NCI-H226 (cell line): Measurements from ENCODE around the gene HLA-DOB.
A peak's percentile ranks its signal among the peaks of the same experiment; 100 is the strongest.

ENCODE experiments used
- DNase-seq: peaks from one replicate; pipeline ENCODE4 v3.0.0-alpha.2; 2015

The HLA-DOB gene

DNA sequence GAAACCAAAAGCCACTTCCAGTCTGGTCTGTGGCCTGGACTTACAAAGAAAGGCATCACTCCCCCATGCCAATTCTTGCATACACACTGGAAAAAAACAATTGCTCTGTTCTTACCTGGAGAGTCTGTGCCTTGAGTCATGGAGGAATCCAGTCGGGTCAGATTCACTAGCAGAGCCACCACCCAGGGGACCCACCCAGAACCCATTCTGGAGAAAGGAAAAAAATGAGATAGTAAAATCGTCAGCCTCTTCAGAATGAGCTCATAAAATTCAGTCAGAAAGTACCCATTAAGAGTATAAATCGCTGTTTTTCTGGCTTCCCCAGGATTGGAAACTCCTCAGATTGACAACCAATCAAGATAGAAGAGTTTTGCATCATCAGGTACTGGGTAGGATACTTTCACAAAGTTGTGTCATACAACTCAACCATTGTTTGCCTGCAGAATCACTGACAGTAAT, at the start of gene HLA-DOB:
Gene HLA-DOB (minus strand): TSS at position 257 of the 459 bp plus-strand sequence. CDS start 51 bp downstream, at position 206.
- DNase-seq: no peak

GRCh38 chr6:32865724-32866443, 49.1 kb upstream of the HLA-DOB start:
- DNase-seq: no peak

DNA sequence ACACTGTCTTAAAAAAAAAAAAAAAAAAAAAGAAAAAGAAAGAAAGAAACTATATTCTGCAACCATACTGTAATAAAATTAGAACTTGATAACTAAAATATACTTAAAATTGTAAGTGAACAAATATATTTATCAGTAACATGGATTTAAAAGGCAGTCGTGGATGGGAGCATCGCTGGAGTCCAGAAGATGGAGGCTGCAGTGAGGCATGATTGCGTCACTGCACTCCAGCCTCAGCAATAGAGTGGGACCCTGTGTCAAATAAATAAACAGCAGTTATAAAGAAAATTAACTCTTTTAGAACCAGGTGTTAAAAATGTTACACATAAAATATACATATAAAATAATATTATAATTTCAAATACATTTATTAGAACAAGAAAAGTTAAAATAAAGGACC, 45.9 kb upstream of the HLA-DOB start:
- DNase-seq: no peak

DNA sequence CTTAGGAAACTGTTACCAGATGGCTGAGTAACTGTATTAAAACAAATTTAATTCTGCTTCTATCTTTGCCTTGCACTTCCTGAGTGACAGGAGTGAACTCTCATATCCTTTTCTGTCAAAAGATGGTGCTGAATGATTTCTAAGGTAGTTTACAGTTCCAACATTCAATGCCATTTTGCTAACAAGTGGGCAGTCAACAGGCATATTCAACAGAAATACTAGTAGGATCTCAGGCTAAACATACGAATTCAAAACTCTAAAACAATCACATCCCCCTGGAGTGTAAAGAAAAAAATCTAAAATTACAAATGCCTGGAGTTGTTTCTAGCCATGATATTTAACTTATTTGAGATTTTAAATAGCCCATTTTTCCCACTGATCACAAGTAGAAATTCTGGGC, 43.9 kb upstream of the HLA-DOB start:
- DNase-seq: no peak

GRCh38 chr6:32858194-32858593, 41.4 kb upstream of the HLA-DOB start:
- no peak for DNase-seq

GRCh38 chr6:32857156-32857891, 40.5 kb upstream of the HLA-DOB start:
- DNase-seq: no peak

GRCh38 chr6:32855467-32856174, 38.8 kb upstream of the HLA-DOB start:
- no peak for DNase-seq

GRCh38 chr6:32854376-32855178, 37.8 kb upstream of the HLA-DOB start:
- DNase-seq: peak; percentile 33

GRCh38 chr6:32853541-32854375, 37.0 kb upstream of the HLA-DOB start, which contains the start of the genes PSMB9 and TAP1:
PSMB9 (plus strand) TSS chr6:32854192; CDS start chr6:32854230, 38 bp downstream.
TAP1 (minus strand) TSS chr6:32853704; CDS start chr6:32853636, 68 bp downstream.
- peak; percentile 92 for DNase-seq

DNA sequence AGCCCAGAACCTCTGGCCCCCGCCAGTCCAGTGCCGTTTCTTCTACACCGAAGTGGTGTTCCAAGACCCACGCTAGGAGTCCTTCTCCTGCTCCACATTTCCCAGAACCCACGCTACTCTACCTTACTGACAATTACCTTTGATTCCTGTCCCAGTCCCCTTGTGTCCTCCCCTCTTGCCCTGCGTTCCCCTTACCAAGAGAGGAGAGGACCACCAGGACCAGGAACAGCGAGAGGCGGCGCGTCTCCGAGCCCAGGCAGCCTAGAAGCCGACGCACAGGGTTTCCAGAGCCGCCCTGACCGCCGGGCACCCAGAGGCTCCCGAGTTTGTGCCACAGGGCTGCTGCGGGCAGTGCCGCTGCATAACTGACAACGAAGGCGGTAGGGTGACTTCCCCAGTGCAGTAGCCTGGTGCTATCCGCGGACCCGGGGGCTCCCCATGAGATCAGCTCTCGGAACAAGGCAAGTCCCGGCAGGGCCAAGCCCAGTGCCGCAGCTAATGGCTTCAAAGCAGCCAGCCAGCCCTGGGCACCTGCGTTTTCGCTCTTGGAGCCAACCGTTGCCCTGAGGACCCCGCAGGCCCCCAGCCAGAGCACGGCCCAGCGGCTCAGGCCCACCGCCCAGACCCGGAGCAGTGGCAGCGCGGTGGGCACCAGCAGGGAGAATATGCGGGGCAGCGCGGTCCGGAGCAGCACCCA, 36.2 kb upstream of the HLA-DOB start:
- no peak for DNase-seq

DNA sequence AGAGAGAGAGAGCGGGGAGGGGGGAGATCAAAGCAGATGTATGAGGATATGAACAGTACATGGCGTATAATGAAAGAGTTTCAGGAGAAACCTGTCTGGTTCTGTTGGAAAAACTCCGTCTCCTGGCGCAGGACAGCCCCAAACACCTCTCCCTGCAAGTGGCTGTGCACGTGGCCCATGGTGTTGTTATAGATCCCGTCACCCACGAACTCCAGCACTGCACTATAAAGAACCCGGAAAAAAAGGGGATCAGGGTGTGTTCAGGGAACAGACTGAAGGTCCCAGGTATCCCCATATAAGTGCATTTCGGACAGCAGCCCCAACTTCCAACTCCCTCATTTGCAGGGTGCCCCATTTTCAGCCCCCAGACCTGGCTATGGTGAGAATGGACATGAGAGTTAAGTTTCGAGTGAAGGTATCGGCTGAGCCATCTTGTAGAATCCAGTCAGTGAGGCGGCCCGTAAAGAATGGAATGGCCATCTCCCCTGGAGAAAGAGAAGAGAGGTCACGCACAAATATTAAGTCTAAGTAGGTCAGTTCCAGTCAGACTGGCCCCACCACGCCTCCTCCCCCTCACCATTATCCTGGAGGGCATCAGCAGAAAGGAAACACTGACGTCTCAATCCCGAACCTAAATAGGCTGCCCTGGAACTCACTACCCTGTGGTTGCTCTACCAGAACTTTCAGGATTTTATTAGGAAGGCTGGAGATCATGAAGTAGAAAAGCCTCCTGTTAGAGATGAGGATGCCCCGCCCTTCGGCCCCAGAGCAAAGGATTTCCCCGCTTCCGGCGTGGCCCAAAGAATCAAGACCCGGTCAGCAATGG, 35.4 kb upstream of the HLA-DOB start:
- no peak for DNase-seq

- DNase-seq: no peak
Observed at GRCh38 chr6:32851025-32851424, 34.2 kb upstream of the HLA-DOB start.

GRCh38 chr6:32849126-32849525, 32.3 kb upstream of the HLA-DOB start:
- no peak for DNase-seq

DNA sequence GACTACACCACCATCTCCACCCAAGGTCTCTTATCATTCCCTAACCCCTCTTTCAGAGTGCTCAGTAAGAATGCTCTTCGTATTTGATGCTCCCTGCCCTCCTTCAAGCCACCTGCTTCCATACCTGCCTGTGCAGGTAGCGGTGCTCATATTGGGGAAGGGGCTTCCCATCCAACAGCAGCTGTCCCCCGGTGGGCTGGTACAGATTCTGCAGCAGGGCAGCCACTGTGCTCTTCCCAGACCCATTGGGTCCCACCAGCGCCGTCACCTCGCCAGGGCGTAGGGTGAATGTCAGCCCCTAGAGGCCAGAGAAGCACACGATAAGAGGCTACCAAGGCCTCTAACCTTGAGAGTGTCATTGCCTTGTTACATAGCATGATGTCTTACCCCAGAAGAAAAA, 31.0 kb upstream of the HLA-DOB start:
- no peak for DNase-seq

DNA sequence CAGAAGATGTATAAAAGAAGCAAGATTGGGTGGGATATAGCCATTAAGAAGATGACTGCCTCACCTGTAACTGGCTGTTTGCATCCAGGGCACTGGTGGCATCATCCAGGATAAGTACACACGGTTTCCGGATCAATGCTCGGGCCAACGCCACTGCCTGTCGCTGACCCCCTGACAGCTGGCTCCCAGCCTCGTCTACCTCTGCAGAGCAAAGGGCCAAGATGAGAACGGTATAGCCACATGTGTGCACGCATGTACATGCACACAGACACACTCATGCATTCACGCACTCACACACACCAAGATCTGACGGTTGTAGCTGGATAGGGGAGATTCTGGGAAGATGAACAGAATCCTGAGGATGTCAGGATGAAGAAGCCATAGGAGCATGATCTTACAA, 30.2 kb upstream of the HLA-DOB start:
- DNase-seq: no peak

GRCh38 chr6:32845384-32845884, 28.6 kb upstream of the HLA-DOB start:
- no peak for DNase-seq

- no peak for DNase-seq
Observed at GRCh38 chr6:32844839-32845383, 28.1 kb upstream of the HLA-DOB start.

DNA sequence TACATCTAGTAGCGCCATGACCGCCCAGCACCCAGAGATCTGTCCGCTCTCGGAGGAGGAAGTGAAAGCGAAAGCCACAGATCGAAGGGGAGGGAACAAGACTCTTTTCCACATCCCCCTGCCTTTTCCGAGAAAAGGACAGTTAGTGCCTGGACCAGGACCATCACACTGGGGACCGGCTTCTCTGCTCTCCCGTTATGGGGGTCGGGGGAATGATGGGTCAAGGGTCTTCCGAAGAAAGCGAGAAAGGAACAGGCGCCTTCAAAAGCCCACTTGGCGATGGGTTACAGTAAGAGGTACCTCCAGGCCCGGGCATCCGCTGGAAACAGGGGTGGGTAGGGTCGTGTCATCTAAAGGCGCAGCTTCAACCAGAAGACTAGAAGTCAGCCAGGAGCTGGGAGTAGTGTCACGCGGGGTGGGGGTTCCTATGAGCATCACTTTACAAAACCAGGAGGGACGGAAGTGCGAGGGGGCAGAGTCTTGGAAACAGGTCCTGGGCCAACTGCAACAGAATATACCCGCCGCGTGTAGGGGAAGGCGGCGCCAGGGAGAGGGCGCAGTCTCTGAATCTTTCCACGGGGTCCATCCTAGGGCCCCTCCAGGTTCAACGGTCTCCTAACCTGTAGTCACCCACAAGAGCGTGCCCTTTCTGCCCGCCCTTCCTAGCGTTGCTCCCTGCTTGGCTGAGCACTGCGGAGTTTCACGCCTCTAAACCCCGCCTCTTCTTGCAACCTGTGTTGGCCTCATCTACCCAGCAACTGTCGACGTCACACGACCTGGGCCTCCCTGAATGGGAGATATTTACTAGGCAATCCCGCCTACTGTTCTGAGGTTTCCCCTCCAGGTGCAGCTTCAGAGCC, 27.4 kb upstream of the HLA-DOB start, which contains the start of gene PSMB8:
Gene PSMB8 (minus strand): TSS at position 69 of the 860 bp plus-strand sequence. CDS start 51 bp downstream, at position 18.
- DNase-seq: peak; percentile 95
